GM12874 (cell line): ENCODE results near the gene AJM1.

ENCODE experiments used
- TF ChIP-seq, protein P1 (sequence below): IDR thresholded peaks from 2 replicates; pipeline ENCODE4 v1.5.1; 2011; ENCODE audit warnings: low read depth, mild to moderate bottlenecking, control low read depth, low read length, moderate library complexity; ENCODE audit not compliant: insufficient read depth

AJM1 gene

DNA sequence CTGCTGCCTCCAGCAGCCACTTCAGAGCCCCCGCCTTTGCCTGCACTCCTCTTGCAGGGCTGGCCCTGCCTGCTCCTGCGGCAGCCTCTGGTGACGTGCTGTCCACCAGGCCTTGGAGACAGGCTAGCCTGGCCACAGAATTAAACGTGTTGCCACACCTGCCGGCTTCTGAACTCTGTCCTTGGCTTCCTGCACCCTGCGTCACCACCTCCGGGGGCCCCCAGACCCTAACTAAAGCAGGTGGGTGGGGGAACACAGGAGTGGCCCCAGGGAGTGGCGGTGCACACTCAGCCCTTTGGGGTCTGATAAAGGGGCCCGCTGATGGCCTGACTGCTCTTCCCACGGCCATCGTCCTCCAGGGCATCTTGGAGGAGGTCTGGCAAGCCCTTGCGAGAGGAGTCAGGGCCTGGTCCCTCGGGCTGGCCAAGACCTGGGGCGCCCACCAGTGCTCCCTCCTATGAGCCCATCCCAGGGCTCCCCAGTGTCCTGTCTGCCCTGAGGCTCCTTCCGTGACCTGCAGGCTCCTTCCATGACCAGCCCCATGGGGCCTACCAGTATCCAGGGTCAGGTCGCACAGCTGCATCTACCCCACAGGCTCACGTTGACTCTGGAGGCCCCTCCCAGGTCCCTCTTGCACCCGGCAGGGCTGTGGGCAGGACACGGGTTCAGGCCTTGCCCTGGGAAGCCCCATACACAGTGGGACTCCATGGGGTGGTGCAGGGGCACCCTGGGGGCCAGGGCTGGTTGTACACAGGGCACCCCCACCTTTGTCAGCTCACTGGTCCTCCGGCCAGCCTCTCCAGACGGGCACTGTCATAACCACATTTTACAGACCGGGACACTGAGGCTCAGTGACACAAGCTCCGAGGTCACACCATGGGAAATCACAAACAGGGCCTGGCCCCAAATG, 8.8 kb downstream of the AJM1 start:
- TF ChIP-seq, protein P1, sequence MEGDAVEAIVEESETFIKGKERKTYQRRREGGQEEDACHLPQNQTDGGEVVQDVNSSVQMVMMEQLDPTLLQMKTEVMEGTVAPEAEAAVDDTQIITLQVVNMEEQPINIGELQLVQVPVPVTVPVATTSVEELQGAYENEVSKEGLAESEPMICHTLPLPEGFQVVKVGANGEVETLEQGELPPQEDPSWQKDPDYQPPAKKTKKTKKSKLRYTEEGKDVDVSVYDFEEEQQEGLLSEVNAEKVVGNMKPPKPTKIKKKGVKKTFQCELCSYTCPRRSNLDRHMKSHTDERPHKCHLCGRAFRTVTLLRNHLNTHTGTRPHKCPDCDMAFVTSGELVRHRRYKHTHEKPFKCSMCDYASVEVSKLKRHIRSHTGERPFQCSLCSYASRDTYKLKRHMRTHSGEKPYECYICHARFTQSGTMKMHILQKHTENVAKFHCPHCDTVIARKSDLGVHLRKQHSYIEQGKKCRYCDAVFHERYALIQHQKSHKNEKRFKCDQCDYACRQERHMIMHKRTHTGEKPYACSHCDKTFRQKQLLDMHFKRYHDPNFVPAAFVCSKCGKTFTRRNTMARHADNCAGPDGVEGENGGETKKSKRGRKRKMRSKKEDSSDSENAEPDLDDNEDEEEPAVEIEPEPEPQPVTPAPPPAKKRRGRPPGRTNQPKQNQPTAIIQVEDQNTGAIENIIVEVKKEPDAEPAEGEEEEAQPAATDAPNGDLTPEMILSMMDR = no peak

- TF ChIP-seq, protein P1 = no peak
These were observed 9.8 kb downstream of the AJM1 start, which contains the start of gene MAMDC4 for GRCh38 chr9:136851941-136852663. MAMDC4 (plus strand) TSS chr9:136852346; CDS start chr9:136852417, 71 bp downstream.

- TF ChIP-seq, protein P1 = no peak
These were observed 10.7 kb downstream of the AJM1 start for GRCh38 chr9:136852664-136853595.

DNA sequence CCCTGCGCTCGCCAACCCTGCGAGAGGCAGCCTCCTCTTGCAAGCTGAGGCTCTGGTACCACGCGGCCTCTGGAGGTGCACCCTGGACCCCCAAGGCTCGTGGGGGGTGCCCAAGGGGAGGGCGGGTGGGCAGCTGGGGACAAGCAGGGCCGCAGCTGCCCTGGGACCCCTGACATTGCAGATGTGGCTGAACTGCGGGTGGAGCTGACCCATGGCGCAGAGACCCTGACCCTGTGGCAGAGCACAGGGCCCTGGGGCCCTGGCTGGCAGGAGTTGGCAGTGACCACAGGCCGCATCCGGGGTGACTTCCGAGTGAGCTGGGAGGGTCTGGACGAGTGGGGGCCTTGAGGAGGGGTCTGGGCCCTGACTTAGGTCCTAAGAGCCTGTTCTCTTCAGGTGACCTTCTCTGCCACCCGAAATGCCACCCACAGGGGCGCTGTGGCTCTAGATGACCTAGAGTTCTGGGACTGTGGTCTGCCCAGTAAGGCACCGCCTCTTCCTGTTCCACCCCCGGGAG, 11.4 kb downstream of the AJM1 start:
- TF ChIP-seq, protein P1 = no peak

DNA sequence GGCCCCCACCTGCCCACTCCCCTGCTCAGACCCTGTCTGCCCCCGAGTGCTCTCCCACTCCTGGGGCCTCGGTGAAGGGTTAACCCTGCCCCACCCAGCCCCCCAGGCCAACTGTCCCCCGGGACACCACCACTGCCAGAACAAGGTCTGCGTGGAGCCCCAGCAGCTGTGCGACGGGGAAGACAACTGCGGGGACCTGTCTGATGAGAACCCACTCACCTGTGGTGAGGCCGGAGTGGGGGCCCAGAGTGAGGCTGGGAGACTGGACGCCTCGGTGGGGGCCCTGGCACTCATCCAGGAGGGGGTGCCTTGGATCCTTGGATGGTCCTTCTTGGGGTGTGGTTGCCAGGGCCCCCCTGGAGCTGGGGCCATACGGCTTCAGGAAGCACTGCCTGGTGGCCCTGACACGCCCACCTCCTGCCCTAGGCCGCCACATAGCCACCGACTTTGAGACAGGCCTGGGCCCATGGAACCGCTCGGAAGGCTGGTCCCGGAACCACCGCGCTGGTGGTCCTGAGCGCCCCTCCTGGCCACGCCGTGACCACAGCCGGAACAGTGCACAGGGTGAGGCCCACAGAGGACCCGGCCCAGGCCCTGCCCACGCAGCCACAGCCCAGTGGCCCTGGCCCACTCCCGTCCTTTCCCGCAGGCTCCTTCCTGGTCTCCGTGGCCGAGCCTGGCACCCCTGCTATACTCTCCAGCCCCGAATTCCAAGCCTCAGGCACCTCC, 12.0 kb downstream of the AJM1 start:
- TF ChIP-seq, protein P1 = no peak

- TF ChIP-seq, protein P1 = no peak
These were observed 12.7 kb downstream of the AJM1 start for GRCh38 chr9:136854842-136855460.
